Smooth muscle cell (in vitro differentiated cells): ENCODE data around the gene MAP6D1. TPM values are rescaled to one million over a fixed set of nuclear protein-coding genes. Genes with fewer than 3 reads are reported as not detected.
A peak's percentile ranks its signal among the peaks of the same experiment; 100 is the strongest.

Source experiments
- DNase-seq: peaks from one replicate; lab custom pipeline; 2025; ENCODE audit not compliant: unreplicated experiment; lab: John Stamatoyannopoulos, UW
- H2AFZ ChIP-seq: fragments of 200-600 bp; sonication (generic); 2 replicates; pipeline ENCODE4 v1.6.0; 2016; ENCODE audit warnings: antibody characterized with exemption, low read depth, mild to moderate bottlenecking
- H3F3A ChIP-seq: fragments of 200-600 bp; sonication (generic); 2 replicates; pipeline ENCODE4 v1.6.0; 2017; ENCODE audit warnings: antibody characterized with exemption, low read depth
- H3K27ac ChIP-seq: fragments of 200-600 bp; sonication (generic); 2 replicates; pipeline ENCODE4 v1.5.1; 2016; ENCODE audit warnings: low read depth, mild to moderate bottlenecking
- H3K27me3 ChIP-seq: fragments of 200-600 bp; sonication (generic); 2 replicates; pipeline ENCODE4 v1.6.1; 2016; ENCODE audit warnings: low read depth, mild to moderate bottlenecking
- H3K36me3 ChIP-seq: fragments of 200-600 bp; sonication (generic); 2 replicates; pipeline ENCODE4 v1.5.1; 2016; ENCODE audit warnings: low read depth
- H3K4me1 ChIP-seq: fragments of 200-600 bp; sonication (generic); 2 replicates; pipeline ENCODE4 v1.5.1; 2016; ENCODE audit warnings: low read depth
- H3K4me2 ChIP-seq: fragments of 200-600 bp; sonication (generic); 2 replicates; pipeline ENCODE4 v1.6.0; 2016; ENCODE audit warnings: mild to moderate bottlenecking
- H3K4me3 ChIP-seq: fragments of 200-600 bp; sonication (generic); 2 replicates; pipeline ENCODE4 v1.5.1; 2016; ENCODE audit warnings: mild to moderate bottlenecking
- H3K79me2 ChIP-seq: fragments of 200-600 bp; sonication (generic); 2 replicates; pipeline ENCODE4 v1.6.0; 2016; ENCODE audit warnings: low read depth, mild to moderate bottlenecking
- H3K9ac ChIP-seq: fragments of 200-600 bp; sonication (generic); 2 replicates; pipeline ENCODE4 v1.6.0; 2016; ENCODE audit warnings: low read depth
- H3K9me3 ChIP-seq: fragments of 200-600 bp; sonication (generic); replicated peaks from 2 replicates; pipeline ENCODE4 v1.5.1; 2016; ENCODE audit warnings: low read depth
- H4K20me1 ChIP-seq: fragments of 200-600 bp; sonication (generic); 2 replicates; pipeline ENCODE4 v1.6.0; 2016; ENCODE audit warnings: low read depth
- WGBS: methylation state at CpG from one replicate; pipeline ENCODE4 v1.1.7; 2016; ENCODE audit warnings: low lambda C conversion rate; 5-methylcytosine and 5-hydroxymethylcytosine counted together
- polyA plus RNA-seq: library from polyadenylated mRNA; unstranded; fragments of >200 nt; fragmentation: Nextera tagmentation; extraction: Ambion mirVana; gene quantifications from 2 replicates; pipeline ENCODE4 v1.2.1, GENCODE V29; 2016
- total RNA-seq: library from RNA; depleted of rRNA; stranded (reverse); fragments of >200 nt; gene quantifications from 2 replicates; pipeline ENCODE4 v1.2.3, GENCODE V29; 2014
- TF ChIP-seq, protein P1 (sequence below): fragments of 200-600 bp; sonication (generic); IDR thresholded peaks from 2 replicates; pipeline ENCODE4 v1.5.1; 2017; ENCODE audit warnings: borderline replicate concordance, mild to moderate bottlenecking, antibody characterized with exemption; ENCODE audit not compliant: insufficient read depth, poor library complexity, severe bottlenecking

Gene MAP6D1
- total and polyA plus RNA-seq, 2 experiments from 2014 or later, result 2.4 to 3.8 TPM

DNA sequence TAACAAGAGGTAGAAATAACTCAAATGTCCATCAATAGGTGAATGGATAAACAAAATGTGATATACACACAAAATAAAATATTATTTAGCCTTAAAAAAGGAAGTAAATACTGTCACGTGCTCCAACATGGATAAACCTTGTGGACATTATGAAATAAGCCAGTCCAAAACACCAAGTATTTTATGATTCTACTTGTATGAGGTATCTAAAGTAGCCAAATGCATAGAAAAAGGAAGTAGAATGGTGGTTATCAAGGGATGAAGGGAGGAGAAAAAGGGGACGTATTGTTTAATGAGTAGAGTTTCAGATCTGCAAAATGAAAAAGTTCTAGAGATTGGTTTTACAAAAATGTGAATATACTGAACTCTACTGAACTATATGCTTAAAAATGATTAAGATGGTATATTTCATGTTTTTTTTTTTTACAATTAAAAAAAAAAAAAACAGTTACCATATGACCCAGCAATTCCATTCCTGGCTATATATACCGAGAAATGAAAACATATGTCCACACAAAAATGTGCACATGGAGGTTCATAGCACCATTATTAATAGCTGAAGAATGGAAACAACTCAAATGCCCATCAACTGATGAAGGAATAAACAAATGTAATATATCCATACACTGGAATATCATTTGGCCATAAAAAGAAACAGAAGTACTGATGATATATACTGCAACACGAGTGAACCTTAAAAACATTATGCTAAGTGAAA, 29.1 kb upstream of the MAP6D1 start:
- Histone ChIP-seq H3K27me3 (no peaks in the 10 kb centered on the region), H3K79me2 (peaks cover 21% of the 10 kb centered on the region), H3K9me3 (no peaks in the 10 kb centered on the region), H3F3A (no peaks in the 10 kb centered on the region), H3K36me3 (peaks cover 6% of the 10 kb centered on the region), H4K20me1 (peaks cover 13% of the 10 kb centered on the region), H3K27ac (no peak overlapping the region), H2AFZ (no peak overlapping the region), H3K9ac (no peak overlapping the region), H3K4me1 (no peaks in the 10 kb centered on the region), H3K4me3 (no peak overlapping the region), H3K4me2 (no peak overlapping the region)
- 97% methylated on average over 4 of the region's 4 CpGs for WGBS
- TF ChIP-seq, protein P1, sequence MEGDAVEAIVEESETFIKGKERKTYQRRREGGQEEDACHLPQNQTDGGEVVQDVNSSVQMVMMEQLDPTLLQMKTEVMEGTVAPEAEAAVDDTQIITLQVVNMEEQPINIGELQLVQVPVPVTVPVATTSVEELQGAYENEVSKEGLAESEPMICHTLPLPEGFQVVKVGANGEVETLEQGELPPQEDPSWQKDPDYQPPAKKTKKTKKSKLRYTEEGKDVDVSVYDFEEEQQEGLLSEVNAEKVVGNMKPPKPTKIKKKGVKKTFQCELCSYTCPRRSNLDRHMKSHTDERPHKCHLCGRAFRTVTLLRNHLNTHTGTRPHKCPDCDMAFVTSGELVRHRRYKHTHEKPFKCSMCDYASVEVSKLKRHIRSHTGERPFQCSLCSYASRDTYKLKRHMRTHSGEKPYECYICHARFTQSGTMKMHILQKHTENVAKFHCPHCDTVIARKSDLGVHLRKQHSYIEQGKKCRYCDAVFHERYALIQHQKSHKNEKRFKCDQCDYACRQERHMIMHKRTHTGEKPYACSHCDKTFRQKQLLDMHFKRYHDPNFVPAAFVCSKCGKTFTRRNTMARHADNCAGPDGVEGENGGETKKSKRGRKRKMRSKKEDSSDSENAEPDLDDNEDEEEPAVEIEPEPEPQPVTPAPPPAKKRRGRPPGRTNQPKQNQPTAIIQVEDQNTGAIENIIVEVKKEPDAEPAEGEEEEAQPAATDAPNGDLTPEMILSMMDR, result no peak
- DNase-seq, result no peak

DNA sequence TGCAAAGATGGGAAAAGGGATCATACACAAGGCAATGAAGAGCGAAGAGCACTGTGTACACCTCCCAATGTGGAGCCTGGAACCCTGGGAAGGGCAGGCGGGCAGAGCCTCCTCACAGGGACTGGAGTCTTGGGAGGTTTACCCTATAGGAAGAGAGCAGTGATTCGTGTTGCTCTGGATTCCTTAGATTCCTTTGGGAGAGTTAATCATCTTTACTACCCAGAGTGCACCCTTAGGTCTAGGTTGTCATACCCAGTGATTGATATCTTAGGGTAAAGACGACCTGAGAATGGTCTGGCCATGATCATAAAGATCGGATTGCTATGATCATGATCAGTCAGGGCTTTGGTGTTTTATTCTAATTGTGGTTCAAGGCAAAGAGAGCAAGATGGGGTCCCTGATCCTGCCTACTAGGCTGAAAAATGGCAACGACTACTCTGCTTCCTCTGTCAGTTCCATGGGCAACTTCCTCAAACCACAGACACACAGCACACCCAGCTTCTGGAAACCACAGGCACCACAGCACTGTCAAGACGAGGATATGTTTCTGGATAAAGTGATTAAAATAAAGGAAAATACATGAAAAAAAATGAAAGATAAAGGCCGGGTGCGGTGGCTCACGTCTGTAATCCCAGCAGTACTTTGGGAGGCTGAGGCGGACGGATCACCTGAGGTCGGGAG, 20.4 kb upstream of the MAP6D1 start:
- TF ChIP-seq, protein P1, result no peak
- Histone ChIP-seq H3K4me2 (peak overlapping the region; percentile 73), H3K9ac (peak overlapping the region; percentile 67), H4K20me1 (peaks cover 34% of the 10 kb centered on the region), H3K9me3 (no peaks in the 10 kb centered on the region), H3F3A (peaks cover 6% of the 10 kb centered on the region), H3K36me3 (peaks cover 15% of the 10 kb centered on the region), H3K27me3 (no peaks in the 10 kb centered on the region), H3K27ac (peak overlapping the region; percentile 93), H3K4me3 (no peak overlapping the region), H3K4me1 (peaks cover 16% of the 10 kb centered on the region), H2AFZ (no peak overlapping the region), H3K79me2 (no peaks in the 10 kb centered on the region)
- WGBS, result 67% methylated on average over 13 of the region's 13 CpGs
- no peak for DNase-seq

DNA sequence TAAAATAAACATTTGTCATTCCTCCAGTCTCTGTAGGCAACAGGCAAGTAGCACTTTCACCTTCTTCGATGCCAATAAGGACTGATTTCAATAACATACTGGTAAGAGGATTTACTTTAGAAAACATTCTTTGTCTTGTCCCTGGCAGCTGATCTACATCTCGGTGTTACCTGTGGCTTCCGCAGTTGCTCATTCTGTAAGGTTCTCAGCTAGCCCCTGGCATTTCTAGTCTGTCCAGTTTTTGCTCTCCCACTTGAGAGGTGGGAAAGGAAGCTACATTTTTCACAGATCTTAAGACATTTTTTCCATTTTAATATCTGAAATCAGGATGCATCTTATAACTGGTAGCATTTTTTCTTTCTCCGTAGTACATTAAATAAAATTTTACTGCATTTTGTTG, 19.7 kb upstream of the MAP6D1 start:
- H3F3A ChIP-seq, result peaks cover 6% of the 10 kb centered on the region
- peak overlapping the region; percentile 13 for H3K4me3 ChIP-seq
- TF ChIP-seq, protein P1, result no peak
- peak overlapping the region; percentile 93 for H3K27ac ChIP-seq
- DNase-seq, result no peak
- H3K36me3 ChIP-seq, result peaks cover 15% of the 10 kb centered on the region
- H3K27me3 ChIP-seq, result no peaks in the 10 kb centered on the region
- peaks cover 16% of the 10 kb centered on the region for H3K4me1 ChIP-seq
- H3K9me3 ChIP-seq, result no peaks in the 10 kb centered on the region
- 78% methylated on average over 4 of the region's 4 CpGs for WGBS
- H4K20me1 ChIP-seq, result peaks cover 34% of the 10 kb centered on the region
- no peaks in the 10 kb centered on the region for H3K79me2 ChIP-seq
- no peak overlapping the region for H2AFZ ChIP-seq
- H3K9ac ChIP-seq, result peak overlapping the region; percentile 67
- H3K4me2 ChIP-seq, result peak overlapping the region; percentile 73

DNA sequence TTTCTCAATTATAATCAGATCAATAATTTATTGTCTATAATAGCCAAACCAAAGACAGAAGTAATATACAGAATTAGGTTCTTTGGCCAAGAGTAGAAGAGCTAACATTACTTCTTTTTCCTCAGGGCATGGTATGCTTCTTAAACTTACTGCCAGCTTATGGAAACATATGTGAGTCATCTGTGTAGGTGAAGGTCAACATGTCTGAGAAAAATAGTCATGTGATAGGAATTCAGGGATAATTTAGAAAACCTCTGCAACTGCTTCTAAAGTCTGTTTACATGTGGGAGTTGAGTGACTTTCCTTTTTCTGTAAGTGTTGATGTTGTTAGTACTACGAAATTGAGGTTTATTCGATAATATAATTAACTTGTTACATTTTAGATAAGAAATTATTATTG, 19.2 kb upstream of the MAP6D1 start:
- peak overlapping the region; percentile 73 for H3K4me2 ChIP-seq
- peak overlapping the region; percentile 67 for H3K9ac ChIP-seq
- peaks cover 16% of the 10 kb centered on the region for H3K4me1 ChIP-seq
- H2AFZ ChIP-seq, result no peak overlapping the region
- WGBS, result 54% methylated on average over 2 of the region's 2 CpGs
- no peak for DNase-seq
- peaks cover 15% of the 10 kb centered on the region for H3K36me3 ChIP-seq
- peaks cover 34% of the 10 kb centered on the region for H4K20me1 ChIP-seq
- no peaks in the 10 kb centered on the region for H3K9me3 ChIP-seq
- TF ChIP-seq, protein P1, result no peak
- no peaks in the 10 kb centered on the region for H3K27me3 ChIP-seq
- H3K79me2 ChIP-seq, result no peaks in the 10 kb centered on the region
- H3F3A ChIP-seq, result peaks cover 6% of the 10 kb centered on the region
- H3K27ac ChIP-seq, result peak overlapping the region; percentile 93
- H3K4me3 ChIP-seq, result peak overlapping the region; percentile 13
